Measurements from ENCODE around the gene SP9. TPM values are rescaled to one million over a fixed set of nuclear protein-coding genes. Genes with fewer than 3 reads are reported as not detected.

The SP9 gene
- total RNA-seq, 2 experiments from 2014 or later, result not detected

- Histone ChIP-seq H4K20me1 (ENCODE audit: insufficient read depth, low read length) (no peaks in the 10 kb centered on the region), H3K27ac (ENCODE audit: low read depth, low read length, poor library complexity, severe bottlenecking) (no peak overlapping the region), H3K4me3 (ENCODE audit: low read depth, low read length, poor library complexity, severe bottlenecking) (no peak overlapping the region), H3K9me3 (ENCODE audit: low read length) (no peaks in the 10 kb centered on the region), H3K79me2 (ENCODE audit: insufficient read depth, low read depth, low read length) (no peaks in the 10 kb centered on the region), H3K36me3 (ENCODE audit: insufficient read depth, low read length) (0 out of 2 replicates have a peak, but pooled peaks cover 7% of the 10 kb centered on the region), H3K4me2 (ENCODE audit: low read length) (no peak overlapping the region), H3K4me1 (ENCODE audit: insufficient read depth, low read length, poor library complexity, severe bottlenecking) (peaks cover 16% of the 10 kb centered on the region), H3K9me2 (ENCODE audit: insufficient read depth, low read length) (no peaks in the 10 kb centered on the region), H2AFZ (ENCODE audit: low read length) (no peak overlapping the region)
- ChIA-PET CTCF (ENCODE audit: unreplicated experiment) (no interaction called here), POLR2A (no interaction called here)
- intact Hi-C loops (cut with micrococcal nuclease; ENCODE audit: unreplicated experiment), result loop anchor here (2.0 to 10.0 kb wide), 5 partner anchors 269 to 1317 kb away; no protein-coding TSS in a partner anchor
- no TSS peak for BruUV-seq (replicated peaks)
- TF ChIP-seq CTCF (conservative IDR thresholded peaks at IDR 0.05; ENCODE audit: low read length), result no peak
- no peak for TF ChIP-seq EZH2phosphoT487 (IDR thresholded peaks at IDR 0.05; ENCODE audit: borderline replicate concordance, low read depth, low read length)
- no peak for DNase-seq (ENCODE audit: low spot score)
Observed at GRCh38 chr2:174343623-174344455, 9.1 kb downstream of the SP9 start.

GRCh38 chr2:174344716-174345461, 10.1 kb downstream of the SP9 start:
- Histone ChIP-seq H3K4me3 (ENCODE audit: low read depth, low read length, poor library complexity, severe bottlenecking) (no peak overlapping the region), H4K20me1 (ENCODE audit: insufficient read depth, low read length) (no peaks in the 10 kb centered on the region), H3K9me2 (ENCODE audit: insufficient read depth, low read length) (no peaks in the 10 kb centered on the region), H3K36me3 (ENCODE audit: insufficient read depth, low read length) (0 out of 2 replicates have a peak, but pooled peaks cover 8% of the 10 kb centered on the region), H3K4me1 (ENCODE audit: insufficient read depth, low read length, poor library complexity, severe bottlenecking) (peaks cover 16% of the 10 kb centered on the region), H3K9me3 (ENCODE audit: low read length) (no peaks in the 10 kb centered on the region), H2AFZ (ENCODE audit: low read length) (no peak overlapping the region), H3K27ac (ENCODE audit: low read depth, low read length, poor library complexity, severe bottlenecking) (no peak overlapping the region), H3K79me2 (ENCODE audit: insufficient read depth, low read depth, low read length) (no peaks in the 10 kb centered on the region), H3K4me2 (ENCODE audit: low read length) (no peak overlapping the region)
- BruUV-seq (replicated peaks), result no TSS peak
- TF ChIP-seq EZH2phosphoT487 (IDR thresholded peaks at IDR 0.05; ENCODE audit: borderline replicate concordance, low read depth, low read length), result no peak
- peak; percentile 82 for TF ChIP-seq CTCF (conservative IDR thresholded peaks at IDR 0.05; ENCODE audit: low read length)
- POLR2A ChIA-PET, result no interaction called here
- intact Hi-C loops (cut with micrococcal nuclease; ENCODE audit: unreplicated experiment), result loop anchor here (2.0 to 10.0 kb wide), 5 partner anchors 270 to 1318 kb away; no protein-coding TSS in a partner anchor
- DNase-seq (ENCODE audit: low spot score), result peak; percentile 54
- CTCF ChIA-PET (ENCODE audit: unreplicated experiment), result no interaction called here

All from OCI-LY7 (cell line).